Non-pigmented ciliary epithelial cell (primary cell): ENCODE results near the gene PIKFYVE.
"Not testable (repeated sequence)": the region's sequence is repeated elsewhere in the genome, so short reads cannot be mapped to it uniquely, and the experiment has no call there.

ENCODE experiments used
- DNase-seq: peaks from one replicate; pipeline ENCODE4 v3.0.0-alpha.2; 2010; ENCODE audit warnings: low read depth

PIKFYVE gene

DNA sequence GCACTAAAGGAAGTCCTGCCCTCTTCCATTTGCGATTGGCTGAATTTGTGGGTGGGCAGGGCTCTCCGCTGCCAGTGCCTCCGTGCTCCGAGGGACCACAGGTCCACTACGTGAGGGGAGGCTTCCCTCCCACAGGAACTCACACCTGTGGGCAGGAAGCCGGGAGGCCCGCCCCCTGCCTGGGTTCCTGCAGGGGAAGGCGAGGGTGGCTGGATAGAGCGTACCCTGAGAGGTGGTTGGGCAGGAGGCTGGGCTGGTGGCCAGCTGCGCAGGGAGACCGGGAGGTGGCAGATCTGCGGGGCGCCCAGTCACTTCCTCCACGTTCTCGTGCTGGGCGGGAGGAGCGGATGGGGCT is 93.6 kb downstream of the PIKFYVE start:
- no peak for DNase-seq

DNA sequence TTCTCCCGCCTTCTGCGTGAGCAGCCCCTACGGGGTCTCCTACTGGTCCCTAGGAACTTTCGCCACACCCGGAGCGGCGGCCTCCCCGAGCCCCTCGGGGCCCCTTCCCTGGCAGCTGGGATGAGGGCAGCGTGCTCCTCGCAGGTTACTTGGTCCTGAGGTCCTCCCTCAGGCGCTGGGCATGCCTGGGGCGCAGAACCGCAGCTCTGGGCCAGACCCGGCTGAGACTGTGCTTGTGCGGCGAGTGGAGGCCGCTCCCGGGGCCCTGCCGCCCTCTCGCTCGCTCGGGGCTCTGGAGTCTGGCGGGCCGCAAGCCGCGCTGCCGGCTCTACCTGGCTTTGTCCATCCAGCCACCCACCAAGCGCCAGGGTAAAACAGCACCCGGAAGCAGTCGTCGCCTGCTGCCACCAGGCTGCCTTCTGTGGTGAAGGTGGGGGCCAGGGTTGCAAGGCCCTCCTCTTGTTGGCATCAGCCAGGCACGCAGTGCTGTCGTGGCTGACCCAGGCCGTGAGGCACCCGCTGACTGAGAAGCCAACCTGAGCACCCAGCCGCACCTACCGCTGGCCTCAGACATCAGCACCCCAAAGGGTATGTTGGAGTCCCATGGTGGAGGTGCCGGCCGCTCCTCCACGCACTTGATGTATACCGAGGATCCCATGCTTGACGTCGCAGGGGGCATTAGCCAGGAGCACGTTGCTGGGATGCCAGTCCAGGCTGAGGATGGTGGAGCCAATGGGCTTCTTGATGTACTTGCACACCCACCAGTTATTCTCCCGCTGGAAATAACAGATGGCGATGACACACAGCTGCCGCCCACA is 94.4 kb downstream of the PIKFYVE start:
- no peak for DNase-seq

DNA sequence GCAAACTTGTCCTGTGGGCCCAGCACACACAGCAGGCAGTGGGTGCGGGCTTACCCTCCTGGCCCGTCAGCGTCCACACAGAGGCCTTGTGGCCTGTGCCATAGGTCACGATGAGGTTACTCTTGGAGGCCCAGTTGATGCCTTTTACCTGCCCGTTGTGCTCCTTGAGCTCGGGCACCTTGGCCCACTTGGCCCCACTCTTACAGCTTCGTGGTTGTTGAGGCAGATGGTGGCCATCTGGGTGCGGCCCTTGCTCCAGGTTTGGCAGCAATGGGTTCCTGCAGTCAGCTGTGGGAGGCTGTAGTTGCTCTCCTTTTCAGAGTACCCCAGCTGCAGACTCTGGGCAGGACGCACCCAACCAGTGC is 95.0 kb downstream of the PIKFYVE start:
- no peak for DNase-seq

DNA sequence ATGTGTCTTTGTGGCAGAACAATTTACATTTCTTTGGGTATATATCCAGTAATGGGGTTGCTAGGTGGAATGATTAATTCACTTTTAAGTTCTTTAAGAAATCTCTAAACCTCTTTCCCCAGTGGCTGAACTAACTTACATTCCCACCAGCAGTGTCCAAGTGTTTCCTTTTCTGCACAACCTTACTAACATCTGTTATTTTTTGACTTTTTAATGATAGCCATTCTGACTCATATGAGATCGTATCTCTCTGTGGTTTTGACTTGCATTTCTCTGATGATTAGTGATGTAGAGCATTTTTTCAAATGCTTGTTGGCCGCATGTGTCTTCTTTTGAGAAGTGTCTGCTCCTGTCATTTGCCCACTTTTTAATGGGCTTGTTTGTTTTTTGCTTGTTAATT is 97.4 kb downstream of the PIKFYVE start:
- peak; percentile 48 for DNase-seq

DNA sequence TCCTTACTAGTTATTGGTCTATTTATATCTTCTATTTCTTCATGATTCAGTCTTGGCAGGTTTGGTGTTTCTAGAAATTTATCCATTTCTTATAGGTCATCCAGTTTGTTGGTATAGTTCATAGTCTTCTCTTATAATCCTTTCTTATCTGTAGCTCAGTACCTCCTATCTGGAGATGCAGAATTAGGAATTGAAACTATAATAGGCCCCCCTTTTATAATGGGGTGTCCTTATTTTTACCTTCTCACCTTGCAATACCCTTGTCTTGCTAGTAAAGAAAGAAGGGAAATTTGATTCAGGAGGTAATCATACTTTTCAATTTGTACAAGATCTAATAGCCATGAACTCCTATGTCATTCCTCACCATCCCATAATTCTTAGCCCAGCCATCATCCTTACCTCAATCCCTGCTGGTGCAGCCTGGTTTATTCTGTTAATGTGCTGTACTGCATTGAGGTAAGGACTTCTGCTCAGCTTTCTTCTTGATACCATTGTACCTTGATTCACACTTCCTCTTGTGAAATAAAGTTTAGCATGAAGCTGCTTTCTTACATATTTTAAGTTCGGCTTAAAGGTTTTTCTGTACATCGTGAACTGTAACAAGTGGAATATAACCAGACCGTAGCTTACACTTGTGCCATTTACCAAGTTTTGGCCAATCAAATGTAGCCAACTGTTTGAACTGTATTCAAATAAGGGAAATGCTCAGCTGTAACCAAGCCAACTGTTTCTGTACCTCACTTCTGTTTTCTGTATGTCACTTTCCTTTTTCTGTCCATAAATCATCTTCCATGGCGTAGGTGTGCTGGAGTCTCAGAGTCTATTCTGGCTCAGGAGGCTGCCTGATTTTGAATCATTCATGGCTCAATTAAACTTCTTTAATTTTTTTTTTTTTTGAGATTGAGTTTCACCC is 100.4 kb downstream of the PIKFYVE start:
- no peak for DNase-seq

DNA sequence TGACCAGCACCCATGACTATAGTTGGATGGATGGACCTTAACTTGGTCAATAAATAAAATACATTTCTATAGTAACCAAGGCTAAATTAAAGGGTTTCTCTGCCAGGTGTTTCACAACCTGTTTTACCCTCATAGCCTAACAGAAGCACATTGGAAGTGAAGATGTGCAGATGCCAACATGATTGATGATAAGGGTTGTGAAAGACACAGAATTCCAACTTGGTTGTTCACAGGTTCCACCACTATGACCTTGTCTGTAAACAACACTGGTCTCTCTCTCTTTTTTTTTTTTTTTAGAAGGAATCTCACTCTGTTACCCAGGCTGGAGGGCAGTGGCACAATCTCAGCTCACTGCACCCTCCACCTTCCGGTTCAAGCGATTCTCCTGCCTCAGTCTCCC is 103.0 kb downstream of the PIKFYVE start:
- DNase-seq = no peak

DNA sequence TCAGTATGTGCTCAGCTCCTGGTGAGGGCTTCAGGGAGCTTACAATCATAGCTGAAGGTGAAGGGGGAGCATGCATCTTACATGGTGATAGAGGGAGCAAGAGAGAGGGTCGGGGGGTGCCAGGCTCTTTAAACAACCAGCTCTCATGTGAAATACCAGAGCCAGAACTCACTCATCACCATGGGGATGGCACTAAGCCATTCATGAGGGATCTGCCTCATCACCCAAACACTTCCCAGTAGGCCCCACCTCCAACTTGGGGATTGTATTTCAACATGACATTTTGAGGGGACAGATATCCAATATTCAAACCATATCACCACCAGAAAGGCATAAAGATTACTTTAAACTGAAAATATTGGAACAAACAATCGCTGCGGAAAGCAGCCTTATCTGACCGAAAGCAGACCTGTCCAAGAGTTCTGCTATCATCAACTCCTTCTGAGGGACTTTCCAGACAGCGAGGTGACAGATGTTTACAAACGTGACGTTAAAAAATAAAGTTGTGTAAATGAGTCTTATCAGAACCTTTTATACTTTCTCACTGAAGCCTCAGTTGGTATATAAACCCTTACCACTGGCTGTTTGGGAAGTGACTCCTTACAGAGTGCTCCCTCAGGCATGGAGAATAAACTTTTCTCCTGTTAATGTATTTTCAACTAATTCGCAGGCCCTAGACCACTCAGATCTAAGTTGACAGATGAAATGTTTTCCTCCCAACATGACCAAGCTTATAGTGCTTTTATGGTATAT is 105.0 kb downstream of the PIKFYVE start:
- DNase-seq = no peak

DNA sequence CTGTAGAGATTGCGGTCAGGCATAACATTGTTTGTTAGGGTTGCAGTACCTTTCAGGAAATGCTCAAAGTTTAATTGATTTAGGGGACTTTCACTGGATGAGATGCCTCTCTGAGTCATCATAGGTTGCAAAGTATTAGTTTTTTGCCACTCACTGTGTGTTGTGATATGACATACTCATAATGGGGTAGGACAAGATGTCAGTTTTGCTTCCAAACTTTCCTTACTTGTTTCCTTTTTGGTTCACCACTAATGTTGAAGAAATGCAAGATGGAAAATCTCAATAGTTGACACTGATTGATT is 105.5 kb downstream of the PIKFYVE start:
- no peak for DNase-seq

DNA sequence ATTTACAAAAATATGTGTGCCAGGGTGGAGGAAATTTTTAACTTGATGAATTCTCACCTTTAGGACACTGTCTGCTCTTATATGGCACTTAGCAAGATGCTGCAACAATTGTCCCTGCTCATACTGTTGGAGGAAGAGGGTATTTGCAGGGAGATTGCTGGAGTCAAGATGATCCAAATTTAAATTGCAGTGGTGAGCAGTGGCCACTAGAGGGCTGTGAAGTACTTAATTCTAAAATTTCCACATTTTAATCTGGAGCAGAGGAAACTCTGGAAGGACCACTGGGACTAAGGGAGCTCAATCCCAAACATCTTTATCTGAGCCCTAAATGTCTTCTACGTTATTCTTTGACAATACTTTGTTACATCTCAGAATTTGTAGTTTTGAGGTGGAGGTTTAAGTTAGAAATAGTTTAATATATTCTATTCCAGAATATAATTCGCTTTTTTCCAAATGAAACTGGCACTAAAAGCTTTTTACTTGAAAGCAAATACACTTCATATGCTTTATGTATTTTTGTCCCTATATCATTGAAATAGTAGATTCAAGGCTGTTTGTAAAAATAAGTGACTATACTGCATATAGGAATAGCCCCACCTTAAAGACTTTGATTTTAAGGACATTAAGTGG is 107.5 kb downstream of the PIKFYVE start:
- DNase-seq = no peak

DNA sequence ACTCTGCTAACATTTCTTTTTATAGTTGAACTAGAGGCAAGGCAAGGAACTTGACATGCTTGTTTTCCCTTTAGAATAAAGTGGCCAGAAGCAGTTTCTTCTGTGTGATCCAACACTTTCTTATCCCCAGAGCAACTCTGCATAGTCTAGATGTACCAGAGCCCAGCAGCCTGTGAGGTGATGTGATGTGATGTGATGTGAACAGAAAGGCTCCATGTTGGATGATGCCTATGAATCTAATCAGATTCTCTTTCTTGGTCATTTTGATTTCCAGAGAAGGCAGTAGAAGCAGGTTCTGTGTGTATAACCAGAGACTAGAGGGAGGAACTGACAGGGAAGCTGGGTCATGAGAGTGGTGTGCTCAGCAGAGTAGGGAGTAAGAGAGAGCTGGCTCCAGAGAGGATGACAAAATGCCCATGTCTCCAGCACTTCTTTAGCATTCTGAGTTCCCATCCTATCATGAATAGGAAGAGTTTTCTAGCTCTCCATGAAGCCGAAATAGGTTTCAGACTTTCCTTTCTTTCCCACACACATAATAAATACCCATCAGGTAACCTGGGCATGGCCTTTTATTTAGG is 109.5 kb downstream of the PIKFYVE start:
- DNase-seq = no peak

DNA sequence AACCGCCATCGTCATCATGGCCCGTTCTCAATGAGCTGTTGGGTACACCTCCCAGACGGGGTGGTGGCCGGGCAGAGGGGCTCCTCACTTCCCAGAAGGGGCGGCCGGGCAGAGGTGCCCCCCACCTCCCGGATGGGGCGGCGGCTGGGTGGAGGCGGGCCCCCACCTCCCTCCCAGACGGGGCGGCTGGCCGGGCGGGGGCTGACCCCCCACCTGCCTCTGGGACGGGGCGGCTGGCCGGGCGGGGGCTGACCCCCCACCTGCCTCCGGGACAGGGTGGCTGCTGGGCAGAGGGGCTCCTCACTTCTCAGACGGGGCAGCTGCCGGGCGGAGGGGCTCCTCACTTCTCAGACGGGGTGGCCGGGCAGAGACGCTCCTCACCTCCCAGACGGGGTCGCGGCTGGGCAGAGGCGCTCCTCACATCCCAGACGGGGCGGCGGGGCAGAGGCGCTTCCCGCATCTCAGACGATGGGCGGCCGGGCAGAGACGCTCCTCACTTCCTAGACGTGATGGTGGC is 111.3 kb downstream of the PIKFYVE start:
- DNase-seq = not testable (repeated sequence)

DNA sequence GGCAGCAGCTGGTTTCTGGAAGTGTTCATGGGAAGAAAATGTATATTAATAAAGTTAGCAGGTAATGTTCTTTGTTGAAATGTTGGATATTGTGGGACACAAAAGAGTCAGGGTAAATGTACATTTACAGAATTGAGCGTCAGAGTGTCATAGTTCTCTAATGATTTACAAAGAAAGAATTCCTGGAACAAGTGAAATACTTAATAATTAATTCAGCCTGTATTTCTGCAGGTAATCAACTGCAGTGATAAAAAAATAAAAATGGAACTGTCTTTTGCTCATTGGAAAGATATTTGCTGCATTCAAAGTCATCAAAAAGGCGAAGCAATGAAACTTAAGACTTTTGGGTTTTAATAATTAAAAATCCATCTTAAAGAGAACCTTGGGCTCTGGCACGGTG is 113.1 kb downstream of the PIKFYVE start:
- no peak for DNase-seq

DNA sequence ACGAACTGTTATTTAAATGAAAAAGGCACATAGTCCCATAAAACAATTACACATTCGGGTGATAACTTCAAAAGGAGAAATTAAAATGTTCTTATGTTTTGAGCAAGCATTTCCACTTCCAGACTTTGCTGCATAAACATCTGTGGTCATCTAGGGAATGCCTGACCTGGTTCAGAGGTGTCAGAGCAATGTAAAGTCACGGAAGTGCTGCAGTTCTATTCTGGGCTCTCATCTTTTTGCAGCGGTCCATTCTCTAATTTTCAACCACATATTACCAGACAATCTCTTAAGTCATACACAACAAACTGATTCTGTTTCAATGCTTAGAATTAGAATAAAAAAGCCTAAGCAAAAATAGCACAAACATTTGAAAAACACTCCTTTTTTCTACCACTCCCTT is 118.6 kb downstream of the PIKFYVE start:
- no peak for DNase-seq

DNA sequence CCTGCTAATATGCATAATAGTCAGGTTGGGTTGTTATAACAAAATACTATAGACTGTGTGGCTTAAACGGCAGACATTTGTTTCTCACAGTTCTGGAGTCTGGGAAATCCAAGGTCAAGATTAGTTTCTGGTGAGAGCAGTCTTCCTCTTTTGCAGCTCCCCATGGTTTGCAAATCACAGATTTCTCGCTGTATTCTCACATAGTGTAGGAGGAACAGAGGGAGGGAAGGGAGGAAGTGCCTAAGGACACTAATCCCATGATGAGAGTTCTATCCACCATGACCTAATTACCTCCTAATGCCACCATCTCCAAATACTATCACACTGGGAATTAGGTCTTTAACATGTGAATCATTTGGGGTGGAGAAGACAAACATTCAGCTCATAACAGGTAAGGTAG is 120.5 kb downstream of the PIKFYVE start:
- no peak for DNase-seq

DNA sequence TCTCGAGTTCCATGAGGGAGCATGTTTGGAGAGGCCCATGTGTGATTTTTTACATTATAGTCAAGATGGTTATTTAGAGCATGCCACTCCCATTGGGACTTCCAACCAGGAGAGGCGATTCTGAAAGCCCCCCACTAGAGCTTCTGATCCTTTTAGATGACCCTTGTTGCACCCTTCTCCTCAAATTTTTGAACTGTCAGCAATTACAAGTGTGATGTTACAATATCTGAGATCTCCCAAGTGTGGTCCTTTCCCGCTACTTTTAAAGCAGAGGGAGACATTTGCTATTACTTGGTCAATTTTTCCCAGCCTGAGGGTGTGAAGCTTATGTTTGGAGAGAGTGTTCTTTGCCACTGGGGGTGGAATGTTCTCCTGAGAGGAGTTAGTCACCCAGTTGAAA is 123.9 kb downstream of the PIKFYVE start:
- DNase-seq = no peak

DNA sequence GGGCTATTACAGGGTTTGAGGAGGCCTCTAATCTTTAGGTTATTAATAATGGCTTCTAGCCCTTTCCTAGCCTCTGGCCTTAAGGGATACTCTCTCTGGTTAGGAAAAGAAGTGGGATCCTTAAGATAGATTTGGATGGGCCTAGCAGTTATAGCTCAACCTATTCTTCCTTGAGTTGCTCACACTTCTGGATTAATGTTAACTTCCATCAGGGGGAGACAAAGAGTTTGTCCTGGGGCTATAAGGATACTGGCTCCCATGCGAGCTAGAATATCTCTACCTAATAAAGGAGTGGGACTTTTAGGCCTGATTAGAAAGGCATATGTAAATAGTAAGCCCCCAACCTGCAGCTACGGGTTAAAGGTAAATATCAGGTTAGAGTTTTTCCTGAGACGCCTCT is 126.2 kb downstream of the PIKFYVE start:
- no peak for DNase-seq

DNA sequence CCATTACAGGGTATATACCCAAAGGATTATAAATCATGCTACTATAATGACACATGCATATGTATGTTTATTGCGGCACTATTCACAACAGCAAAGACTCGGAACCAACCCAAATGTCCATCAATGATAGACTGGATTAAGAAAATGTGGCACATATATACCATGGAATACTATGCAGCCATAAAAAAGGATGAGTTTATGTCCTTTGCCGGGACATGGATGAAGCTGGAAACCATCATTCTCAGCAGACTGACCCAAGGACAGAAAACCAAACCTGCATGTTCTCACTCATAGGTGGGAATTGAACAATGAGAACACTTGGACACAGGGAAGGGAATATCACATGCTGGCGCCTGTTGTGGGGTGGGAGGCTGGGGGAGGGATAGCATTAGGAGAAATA is 130.7 kb downstream of the PIKFYVE start:
- DNase-seq = not testable (repeated sequence)

DNA sequence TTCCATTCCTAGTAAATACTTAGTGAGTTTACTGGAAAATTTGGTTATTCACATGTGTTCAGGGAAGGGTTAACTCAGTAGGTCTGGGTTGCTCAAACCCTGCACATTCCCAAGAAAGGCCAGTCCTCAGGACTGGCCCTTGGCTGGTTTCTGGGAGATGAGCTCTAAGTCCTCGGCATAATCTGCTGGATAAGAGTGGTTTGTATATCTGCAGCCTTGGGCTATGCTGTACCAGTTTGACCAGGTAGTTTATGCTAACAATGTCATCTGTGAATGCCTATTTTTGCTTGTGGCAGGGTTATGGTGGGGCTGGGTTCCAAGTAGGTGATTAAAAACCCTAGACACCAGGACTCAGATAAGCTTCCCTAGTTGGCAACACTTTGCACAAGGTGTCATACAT is 133.1 kb downstream of the PIKFYVE start:
- DNase-seq = no peak

DNA sequence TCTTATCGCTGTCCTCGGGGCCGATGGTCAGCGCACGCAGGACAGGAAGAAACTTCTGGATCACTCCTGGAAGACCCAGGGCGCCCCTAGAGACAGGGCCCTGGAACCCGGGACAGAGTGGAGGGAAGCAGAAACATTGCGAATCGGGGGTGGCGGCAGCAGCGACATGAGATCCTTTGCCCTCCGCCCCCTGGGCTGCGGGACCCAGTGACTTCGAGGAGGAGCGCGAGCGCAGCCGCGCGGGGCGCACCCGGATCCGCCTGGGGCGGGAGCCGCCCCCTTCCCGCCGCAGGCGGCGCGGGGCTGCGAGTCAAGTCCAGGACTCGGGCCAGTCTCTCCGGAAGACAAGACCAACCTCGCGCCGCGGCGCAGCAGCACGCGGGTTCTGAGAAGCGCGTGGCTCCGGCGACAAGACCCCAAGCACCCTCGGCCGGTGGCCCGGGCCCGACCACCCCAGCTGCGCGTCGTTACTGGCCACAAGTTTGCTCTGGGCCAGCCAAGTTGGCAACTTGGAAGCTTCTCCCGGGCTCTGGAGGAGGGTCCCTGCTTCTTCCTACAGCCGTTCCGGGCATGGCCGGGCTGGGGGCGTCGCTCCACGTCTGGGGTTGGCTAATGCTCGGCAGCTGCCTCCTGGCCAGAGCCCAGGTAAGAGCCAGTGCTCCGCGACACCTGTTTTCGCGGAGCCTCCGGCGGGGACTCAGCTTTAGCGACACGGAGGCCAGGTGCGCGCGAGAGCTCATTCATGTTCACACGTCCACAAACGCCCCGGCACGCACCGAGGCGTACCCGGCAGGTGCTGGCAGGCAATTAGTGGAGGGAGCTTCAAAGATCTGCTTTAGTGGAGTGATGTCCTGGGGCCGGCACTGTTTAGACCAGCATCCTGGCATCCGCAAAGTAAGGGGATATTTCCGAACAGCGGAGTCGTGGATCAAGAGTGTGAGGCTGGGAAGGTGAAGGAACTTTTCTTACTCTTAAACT is 140.7 kb downstream of the PIKFYVE start, which contains the start of gene PTH2R:
Gene PTH2R (plus strand): TSS at position 319 of the 978 bp plus-strand sequence. CDS start 252 bp downstream, at position 571.
- no peak for DNase-seq

DNA sequence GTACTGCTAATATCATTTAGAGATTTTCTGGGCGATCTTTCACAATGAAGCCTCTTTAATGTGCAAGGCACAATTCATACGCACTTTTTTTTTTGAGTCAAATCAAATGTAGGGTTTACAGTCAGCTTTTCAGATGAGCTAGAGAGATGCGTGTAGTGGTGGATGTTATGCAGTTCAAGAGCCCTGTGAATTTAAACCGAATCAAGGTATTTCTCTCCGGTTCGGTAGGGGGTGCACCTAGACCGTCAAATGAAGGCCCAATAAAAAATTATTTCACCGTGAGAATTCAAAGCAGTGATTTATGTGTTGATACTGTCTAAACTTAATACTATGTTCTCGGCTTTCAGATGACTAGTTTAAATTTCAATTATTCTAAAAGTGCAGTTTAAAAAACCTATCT is 141.6 kb downstream of the PIKFYVE start:
- DNase-seq = no peak
